Measurements from ENCODE around the gene GSN. TPM values are rescaled to one million over a fixed set of nuclear protein-coding genes. Genes with fewer than 3 reads are reported as not detected.

GSN gene
- total and polyA plus RNA-seq, 7 donors = 140 to 490 (median 210) TPM

DNA sequence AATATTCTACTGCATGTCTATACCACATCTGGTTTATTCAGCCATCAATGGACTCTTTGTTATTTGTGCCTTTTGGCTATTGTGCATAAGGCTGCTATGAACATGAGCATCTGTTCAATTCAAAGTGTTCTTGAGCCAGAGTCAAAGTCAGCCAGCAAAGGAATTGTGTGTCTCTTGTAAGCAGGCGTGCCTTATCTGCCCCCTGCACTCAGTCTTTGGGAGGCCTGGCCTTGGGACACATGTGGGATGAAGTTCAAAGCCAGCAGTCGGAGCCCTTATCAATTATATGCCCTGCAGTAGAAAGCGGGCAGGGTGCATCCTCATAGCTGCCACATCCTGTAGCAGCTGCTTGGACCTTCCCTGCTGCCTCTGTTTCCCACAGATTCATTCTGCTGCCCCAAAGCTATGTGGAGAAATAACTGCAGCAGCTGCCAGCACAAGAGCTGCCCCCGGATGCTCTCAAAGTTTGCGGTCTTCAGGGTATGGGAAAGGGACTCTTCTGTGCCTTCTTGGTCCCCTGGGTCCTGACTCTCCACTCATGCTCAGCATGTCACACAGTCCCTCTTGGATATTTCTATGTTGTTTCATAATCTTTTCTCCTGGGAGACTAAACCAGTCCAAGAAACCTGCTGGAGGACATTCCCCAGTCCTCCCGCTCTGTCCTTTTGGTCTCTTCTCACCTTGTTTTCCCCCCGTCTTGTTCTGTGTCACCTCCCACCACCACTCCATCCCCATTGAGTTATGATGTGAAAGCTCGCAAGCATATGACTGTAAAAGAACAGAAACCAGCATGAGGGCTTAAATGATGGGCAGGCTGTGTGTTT, 66.2 kb downstream of the GSN start:
- intact Hi-C loops (cut with DNase I) = no loop called here

GRCh38 chr9:121336665-121337064, 68.7 kb downstream of the GSN start:
- no peak for TF ChIP-seq CTCF (IDR thresholded peaks at IDR 0.05)
- DNase-seq (no peak), ATAC-seq (no peak)
- H3K27ac ChIP-seq = peak overlapping the region; percentile 11
- intact Hi-C loops (cut with DNase I) = no loop called here
- no peak overlapping the region for H3K4me3 ChIP-seq
- H3K36me3 ChIP-seq (ENCODE audit: insufficient read depth in 1 of 2, low read depth in 1 of 2) = peaks cover 3 to 74% of the 10 kb centered on the region in 2 donors
- H3K4me1 ChIP-seq = peaks cover 28% of the 10 kb centered on the region
- 48 to 66% (median 49%) methylated on average over 4 of the region's 4 CpGs for WGBS, 3 donors
- no peaks in the 10 kb centered on the region for H3K9me3 ChIP-seq
- H3K27me3 ChIP-seq (ENCODE audit: insufficient read depth in 3 of 3, low read length in 2 of 3) = no peaks in the 10 kb centered on the region

More for the DNA sequence above, 66.2 kb downstream of the GSN start:
- H3K4me1 ChIP-seq = peaks cover 9% of the 10 kb centered on the region
- ATAC-seq (no peak), DNase-seq (peak in 1 of 2 donors; percentile 48)
- no peak for TF ChIP-seq CTCF (IDR thresholded peaks at IDR 0.05)
- peak overlapping the region; percentile 27 for H3K27ac ChIP-seq
- no peaks in the 10 kb centered on the region for H3K9me3 ChIP-seq
- peaks cover 9 to 74% of the 10 kb centered on the region in 2 donors for H3K36me3 ChIP-seq (ENCODE audit: insufficient read depth in 1 of 2, low read depth in 1 of 2)
- no peaks in the 10 kb centered on the region for H3K27me3 ChIP-seq (ENCODE audit: insufficient read depth in 3 of 3, low read length in 2 of 3)
- 70 to 77% (median 71%) methylated on average over 8 of the region's 8 CpGs for WGBS, 3 donors
- no peak overlapping the region for H3K4me3 ChIP-seq

DNA sequence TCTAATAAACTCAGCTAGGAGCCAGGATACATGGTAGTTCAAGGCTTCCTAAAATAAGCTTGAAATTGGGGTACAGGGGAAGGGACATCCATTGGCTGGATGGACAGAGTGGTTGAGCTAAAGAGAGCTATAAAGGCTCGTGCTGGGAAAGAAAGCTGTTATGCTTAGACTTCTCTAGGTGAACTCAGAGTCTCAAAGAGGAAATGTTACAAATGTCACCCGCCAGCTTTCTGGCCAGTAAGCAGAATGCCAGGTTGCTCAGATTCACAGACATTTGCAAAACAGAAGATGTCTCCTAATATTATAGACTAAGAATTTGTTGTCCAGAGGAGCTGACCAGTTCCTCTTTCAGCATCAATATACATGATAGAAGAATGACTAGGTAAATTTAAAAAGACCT, 71.5 kb downstream of the GSN start:
- no peaks in the 10 kb centered on the region for H3K27me3 ChIP-seq (ENCODE audit: insufficient read depth in 3 of 3, low read length in 2 of 3)
- peak in 3 of 4 donors; percentile 26 to 58 (median 39) for ATAC-seq
- WGBS, 3 donors = 28 to 62% (median 29%) methylated on average over 2 of the region's 2 CpGs
- no peak overlapping the region for H3K4me3 ChIP-seq
- peaks cover 8 to 85% of the 10 kb centered on the region in 2 donors for H3K36me3 ChIP-seq (ENCODE audit: insufficient read depth in 1 of 2, low read depth in 1 of 2)
- H3K9me3 ChIP-seq = no peaks in the 10 kb centered on the region
- no peak for TF ChIP-seq CTCF (IDR thresholded peaks at IDR 0.05)
- intact Hi-C loops (cut with DNase I) = no loop called here
- peaks cover 43% of the 10 kb centered on the region for H3K4me1 ChIP-seq
- no peak for DNase-seq
- peak overlapping the region; percentile 89 for H3K27ac ChIP-seq

DNA sequence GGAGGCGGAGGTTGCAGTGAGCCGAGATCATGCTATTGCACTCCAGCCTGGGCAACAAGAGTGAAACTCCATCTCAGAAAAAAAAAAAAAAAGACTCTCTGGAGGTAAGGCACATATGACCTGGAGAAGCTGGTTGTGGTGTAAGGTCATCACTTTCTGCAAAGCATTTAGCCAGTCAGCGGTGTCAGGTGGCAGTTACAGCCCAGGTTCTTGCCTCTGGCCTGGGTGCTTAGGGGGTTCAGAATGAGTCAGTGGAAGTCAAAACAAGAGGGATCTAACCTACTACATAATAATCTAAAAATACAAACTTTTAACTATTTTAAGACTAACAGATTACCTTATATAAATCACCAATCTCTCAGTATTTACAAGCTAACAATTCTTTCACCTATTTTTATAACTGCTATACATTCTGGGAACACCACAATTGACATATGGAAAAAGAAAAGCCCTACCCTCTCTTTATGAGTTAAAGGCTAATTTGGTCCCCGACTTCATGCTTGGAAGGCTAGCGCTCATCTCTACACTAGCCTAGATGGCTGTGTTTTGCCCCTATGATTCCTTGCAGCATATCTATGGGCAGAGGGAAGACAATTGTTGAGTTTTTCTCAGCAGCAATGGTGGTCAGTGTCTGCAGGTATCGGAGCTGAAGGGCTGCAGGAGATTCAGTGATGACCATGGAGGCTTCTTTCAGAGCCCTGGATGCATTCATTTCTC, 72.9 kb downstream of the GSN start:
- Histone ChIP-seq H3K4me1 (peaks cover 57% of the 10 kb centered on the region), H3K4me3 (no peak overlapping the region), H3K36me3 (ENCODE audit: insufficient read depth in 1 of 2, low read depth in 1 of 2) (peaks cover 11 to 93% of the 10 kb centered on the region in 2 donors), H3K9me3 (no peaks in the 10 kb centered on the region), H3K27ac (peak overlapping the region; percentile 89), H3K27me3 (ENCODE audit: insufficient read depth in 3 of 3, low read length in 2 of 3) (no peaks in the 10 kb centered on the region)
- ATAC-seq = peak; percentile 85 to 89 (median 88)
- WGBS, 3 donors = 42 to 63% (median 53%) methylated on average over 6 of the region's 6 CpGs
- DNase-seq = no peak
- intact Hi-C loops (cut with DNase I) = no loop called here
- no peak for TF ChIP-seq CTCF (IDR thresholded peaks at IDR 0.05)
